HCT116 (cell line): Measurements from ENCODE around the gene ORC4. TPM values are rescaled to one million over a fixed set of nuclear protein-coding genes. Genes with fewer than 3 reads are reported as not detected.

Experiments used
- ATAC-seq: fragments of 200-7000 bp; cut with Tn5 transposase; 2 replicates; pipeline ENCODE4 v1.9.1; 2020; ENCODE audit warnings: mild to moderate bottlenecking, moderate library complexity
- BruUV-seq: library from RNA; stranded (reverse); fragments of 400-500 nt; replicated peaks from 2 replicates; lab custom pipeline; 2021; lab: Mats Ljungman, UMichigan
- CTCF ChIA-PET: fragments of 300-600 bp; sonication (Branson Sonifier 250); formaldehyde crosslinking; loops from one replicate; lab custom pipeline; 2021; ENCODE audit warnings: antibody characterized with exemption; lab: Charles Lee
- POLR2A ChIA-PET: fragments of 300-600, 350-600 bp; sonication (Branson Sonifier 250); formaldehyde crosslinking; loops from one replicate; lab custom pipeline; 2021; ENCODE audit warnings: antibody characterized with exemption; lab: Charles Lee
- RAD21 ChIA-PET, 2 experiments: fragments of 300-600 bp; sonication (Branson Sonifier 250); formaldehyde crosslinking; loops; one replicate each; lab custom pipeline; 2023; ENCODE audit warnings: low total read pairs in 2 of 2; ENCODE audit not compliant: uncharacterized antibody in 2 of 2, unreplicated experiment in 2 of 2, low non-redundant PET in 1 of 2; lab: Charles Lee
- DNase-seq: peaks from one replicate; pipeline ENCODE4 v3.0.0-alpha.2; 2010; ENCODE audit warnings: low read depth, low spot score
- H2AFZ ChIP-seq: fragments of 200-600 bp; shearing (Covaris generic), sonication (generic); 2 replicates; pipeline ENCODE4 v1.6.1; 2017; ENCODE audit warnings: low read depth, mixed run types, mixed read lengths, antibody characterized with exemption, low read length; ENCODE audit not compliant: poor library complexity, severe bottlenecking
- H3K27ac ChIP-seq: 2 replicates; pipeline ENCODE4 v1.5.1; 2012; ENCODE audit warnings: low read depth, low read length
- H3K27me3 ChIP-seq: fragments of 200-600 bp; sonication (generic); 2 replicates; pipeline ENCODE4 v1.6.1; 2016; ENCODE audit warnings: mixed run types, low read length, mixed read lengths; ENCODE audit not compliant: insufficient read depth
- H3K36me3 ChIP-seq, 2 experiments: fragments of 200-500 bp in 1 of 2; fragments of 200-600 bp in 1 of 2; sonication (Bioruptor generic) in 1 of 2; sonication (generic) in 1 of 2; 2 replicates each; pipeline versions ENCODE4 v1.5.1 to v1.6.1; 2014 to 2016; ENCODE audit warnings: low read length in 2 of 2, inconsistent platforms in 1 of 2, mixed read lengths in 1 of 2, mixed run types in 1 of 2; ENCODE audit not compliant: insufficient read depth in 2 of 2, control insufficient read depth in 1 of 2
- H3K4me1 ChIP-seq, 2 experiments: fragments of 200-600 bp in 1 of 2; sonication (generic) in 1 of 2; 2 replicates each; pipeline versions ENCODE4 v1.5.1 to v1.6.1; 2012 to 2017; ENCODE audit warnings: low read length in 2 of 2, inconsistent platforms in 1 of 2, mild to moderate bottlenecking in 1 of 2, mixed read lengths in 1 of 2, mixed run types in 1 of 2, moderate library complexity in 1 of 2; ENCODE audit not compliant: insufficient read depth in 2 of 2, control insufficient read depth in 1 of 2
- H3K4me2 ChIP-seq: fragments of 200-600 bp; sonication (generic); 2 replicates; pipeline ENCODE4 v1.6.1; 2017; ENCODE audit warnings: mixed run types, low read length, mixed read lengths
- H3K4me3 ChIP-seq, 2 experiments: fragments of 200-600 bp in 1 of 2; sonication (generic) in 1 of 2; replicated peaks in 1 of 2; 2 replicates each; pipeline ENCODE4 v1.5.1; 2011 to 2016; ENCODE audit warnings: low read length in 2 of 2, control low read depth in 1 of 2, low read depth in 1 of 2, mild to moderate bottlenecking in 1 of 2, mixed read lengths in 1 of 2, mixed run types in 1 of 2
- H3K79me2 ChIP-seq: fragments of 200-600 bp; sonication (generic); 2 replicates; pipeline ENCODE4 v1.6.1; 2017; ENCODE audit warnings: mild to moderate bottlenecking, mixed run types, low read length, moderate library complexity, mixed read lengths; ENCODE audit not compliant: insufficient read depth
- H3K9ac ChIP-seq: fragments of 200-600 bp; sonication (generic); 2 replicates; pipeline ENCODE4 v1.6.1; 2016; ENCODE audit warnings: low read length, mixed read lengths
- H3K9me2 ChIP-seq: fragments of 200-600 bp; sonication (generic), shearing (Covaris generic); 2 replicates; pipeline ENCODE4 v1.6.1; 2017; ENCODE audit warnings: mixed run types, mild to moderate bottlenecking, moderate library complexity; ENCODE audit not compliant: insufficient read depth
- H3K9me3 ChIP-seq, 2 experiments: fragments of 200-500 bp in 1 of 2; fragments of 200-600 bp in 1 of 2; sonication (Bioruptor generic) in 1 of 2; sonication (generic) in 1 of 2; 2 replicates each; pipeline ENCODE4 v1.6.1; 2014 to 2017; ENCODE audit warnings: low read length in 2 of 2, mixed read lengths in 2 of 2, inconsistent platforms in 1 of 2, low read depth in 1 of 2, mild to moderate bottlenecking in 1 of 2, mixed run types in 1 of 2, moderate library complexity in 1 of 2; ENCODE audit not compliant: control insufficient read depth in 1 of 2, insufficient read depth in 1 of 2
- H4K20me1 ChIP-seq: fragments of 200-600 bp; sonication (generic), shearing (Covaris generic); 2 replicates; pipeline ENCODE4 v1.6.1; 2017; ENCODE audit warnings: mixed run types, mild to moderate bottlenecking, moderate library complexity; ENCODE audit not compliant: insufficient read depth
- ATF3 ChIP-seq: IDR thresholded peaks from 2 replicates; pipeline ENCODE4 v1.6.1; 2012
- CBX3 ChIP-seq: IDR thresholded peaks from 2 replicates; pipeline ENCODE4 v1.6.1; 2012; ENCODE audit warnings: low read depth
- EGR1 ChIP-seq: IDR thresholded peaks from 2 replicates; pipeline ENCODE4 v1.6.1; 2012; ENCODE audit warnings: low read depth
- EZH2 ChIP-seq: fragments of 200-600 bp; sonication (generic); IDR thresholded peaks from 2 replicates; pipeline ENCODE4 v1.6.1; 2017; ENCODE audit warnings: antibody characterized with exemption, mixed run types
- EZH2phosphoT487 ChIP-seq: fragments of 200-600 bp; IDR thresholded peaks from 2 replicates; pipeline ENCODE4 v1.6.1; 2018; ENCODE audit warnings: antibody characterized with exemption, borderline replicate concordance
- JUND ChIP-seq: IDR thresholded peaks from 2 replicates; pipeline ENCODE4 v1.6.1; 2012
- RAD21 ChIP-seq: IDR thresholded peaks from 2 replicates; pipeline ENCODE4 v1.6.1; 2012; ENCODE audit warnings: low read depth, mild to moderate bottlenecking
- SP1 ChIP-seq: IDR thresholded peaks from 2 replicates; pipeline ENCODE4 v1.6.1; 2012; ENCODE audit warnings: low read depth
- SRF ChIP-seq: IDR thresholded peaks from 2 replicates; pipeline ENCODE4 v1.6.1; 2012; ENCODE audit warnings: low read depth
- TCF7L2 ChIP-seq: IDR thresholded peaks from 2 replicates; pipeline ENCODE4 v1.7.0; 2011; ENCODE audit warnings: borderline replicate concordance, inconsistent platforms; ENCODE audit not compliant: insufficient read depth, insufficient read length; ENCODE audit errors: extremely low read depth
- YY1 ChIP-seq: IDR thresholded peaks from 2 replicates; pipeline ENCODE4 v1.6.1; 2011; ENCODE audit warnings: low read length, low read depth, moderate library complexity, mild to moderate bottlenecking; ENCODE audit not compliant: insufficient replicate concordance; ENCODE audit errors: extremely low read depth
- ZFX ChIP-seq: fragments of 450-650 bp; IDR thresholded peaks from 2 replicates; pipeline ENCODE4 v1.6.1; 2017
- ZNF274 ChIP-seq: fragments of 200-500 bp; sonication (Bioruptor generic); IDR thresholded peaks from 2 replicates; pipeline ENCODE4 v1.6.1; 2014; ENCODE audit warnings: mild to moderate bottlenecking, low read depth, low read length, inconsistent platforms
- intact Hi-C: fragments of 100-400 bp; cut with micrococcal nuclease; formaldehyde crosslinking; loops from 2 replicates; pipeline ENCODE4 v1.10.0; 2022
- total RNA-seq: library from RNA; stranded (reverse); gene quantifications from one replicate; pipeline ENCODE4 v1.2.1, GENCODE V29; 2021; ENCODE audit not compliant: unreplicated experiment
- TF ChIP-seq, protein P1 (sequence below), 3 experiments: fragments of 200-600 bp in 1 of 3; sonication (generic) in 1 of 3; IDR thresholded peaks in 2 of 3; conservative IDR thresholded peaks in 1 of 3; 2 replicates each; pipeline ENCODE4 v1.5.1; 2012 to 2017; ENCODE audit warnings: low read depth in 2 of 3, low read length in 2 of 3, antibody characterized with exemption in 1 of 3, borderline replicate concordance in 1 of 3, control low read depth in 1 of 3, mild to moderate bottlenecking in 1 of 3, mixed read lengths in 1 of 3, mixed run types in 1 of 3, moderate library complexity in 1 of 3; ENCODE audit not compliant: insufficient read depth in 1 of 3
- TF ChIP-seq, protein P2 (sequence below): IDR thresholded peaks from 2 replicates; pipeline ENCODE4 v1.6.1; 2012; ENCODE audit warnings: low read depth
- TF ChIP-seq, protein P3 (sequence below): IDR thresholded peaks from 2 replicates; pipeline ENCODE4 v1.6.1; 2012

Gene ORC4
- total RNA-seq, 1 experiment from 2014 or later = 51.0 TPM

DNA sequence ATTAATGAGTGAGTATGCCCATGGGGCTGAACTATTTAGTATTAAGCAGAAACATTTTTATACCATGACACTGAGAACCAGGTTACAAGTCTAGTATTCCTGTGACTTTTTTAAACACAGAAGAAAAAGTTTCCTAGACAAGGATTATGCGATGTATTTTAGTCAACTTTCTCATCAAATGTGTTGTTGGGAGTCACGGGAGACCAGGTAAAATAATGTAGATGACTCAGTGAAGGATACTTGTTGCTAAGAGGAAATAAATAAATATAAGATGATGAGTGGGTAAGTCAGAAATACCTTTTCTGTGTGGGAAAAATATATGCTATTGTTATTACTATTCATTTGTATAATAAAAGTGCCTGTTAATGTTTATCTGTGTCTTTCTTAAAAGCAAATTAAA lies 23.8 kb upstream of the ORC4 start:
- Histone ChIP-seq H3K9ac (no peak overlapping the region), H3K36me3 (no peaks in the 10 kb centered on the region), H3K9me2 (no peaks in the 10 kb centered on the region), H4K20me1 (0 out of 2 replicates have a peak, but pooled peaks cover 3% of the 10 kb centered on the region), H3K79me2 (no peaks in the 10 kb centered on the region), H3K27me3 (no peaks in the 10 kb centered on the region), H3K4me3 (no peak overlapping the region), H3K4me2 (no peak overlapping the region), H3K4me1 (no peaks in the 10 kb centered on the region), H3K9me3 (no peaks in the 10 kb centered on the region), H3K27ac (no peak overlapping the region), H2AFZ (no peak overlapping the region)
- RAD21 ChIA-PET = no interaction called here
- ATAC-seq = no peak
- POLR2A ChIA-PET = no interaction called here
- BruUV-seq = no TSS peak
- intact Hi-C loops = no loop called here
- CTCF ChIA-PET = no interaction called here
- DNase-seq = no peak
- TF ChIP-seq YY1 (no peak), JUND (no peak), SRF (no peak), SP1 (no peak), ZFX (no peak), EGR1 (no peak), TCF7L2 (no peak), EZH2phosphoT487 (no peak), ATF3 (no peak), RAD21 (no peak), CBX3 (no peak), EZH2 (no peak), ZNF274 (no peak)
- TF ChIP-seq, protein P1, sequence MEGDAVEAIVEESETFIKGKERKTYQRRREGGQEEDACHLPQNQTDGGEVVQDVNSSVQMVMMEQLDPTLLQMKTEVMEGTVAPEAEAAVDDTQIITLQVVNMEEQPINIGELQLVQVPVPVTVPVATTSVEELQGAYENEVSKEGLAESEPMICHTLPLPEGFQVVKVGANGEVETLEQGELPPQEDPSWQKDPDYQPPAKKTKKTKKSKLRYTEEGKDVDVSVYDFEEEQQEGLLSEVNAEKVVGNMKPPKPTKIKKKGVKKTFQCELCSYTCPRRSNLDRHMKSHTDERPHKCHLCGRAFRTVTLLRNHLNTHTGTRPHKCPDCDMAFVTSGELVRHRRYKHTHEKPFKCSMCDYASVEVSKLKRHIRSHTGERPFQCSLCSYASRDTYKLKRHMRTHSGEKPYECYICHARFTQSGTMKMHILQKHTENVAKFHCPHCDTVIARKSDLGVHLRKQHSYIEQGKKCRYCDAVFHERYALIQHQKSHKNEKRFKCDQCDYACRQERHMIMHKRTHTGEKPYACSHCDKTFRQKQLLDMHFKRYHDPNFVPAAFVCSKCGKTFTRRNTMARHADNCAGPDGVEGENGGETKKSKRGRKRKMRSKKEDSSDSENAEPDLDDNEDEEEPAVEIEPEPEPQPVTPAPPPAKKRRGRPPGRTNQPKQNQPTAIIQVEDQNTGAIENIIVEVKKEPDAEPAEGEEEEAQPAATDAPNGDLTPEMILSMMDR (IDR thresholded peaks at IDR 0.05 in 2 of 3, conservative IDR thresholded peaks at IDR 0.05 in 1 of 3; ENCODE audit: borderline replicate concordance in 1 of 3, insufficient read depth in 1 of 3, low read depth in 2 of 3, low read length in 2 of 3) = no peak
- TF ChIP-seq, protein P2, sequence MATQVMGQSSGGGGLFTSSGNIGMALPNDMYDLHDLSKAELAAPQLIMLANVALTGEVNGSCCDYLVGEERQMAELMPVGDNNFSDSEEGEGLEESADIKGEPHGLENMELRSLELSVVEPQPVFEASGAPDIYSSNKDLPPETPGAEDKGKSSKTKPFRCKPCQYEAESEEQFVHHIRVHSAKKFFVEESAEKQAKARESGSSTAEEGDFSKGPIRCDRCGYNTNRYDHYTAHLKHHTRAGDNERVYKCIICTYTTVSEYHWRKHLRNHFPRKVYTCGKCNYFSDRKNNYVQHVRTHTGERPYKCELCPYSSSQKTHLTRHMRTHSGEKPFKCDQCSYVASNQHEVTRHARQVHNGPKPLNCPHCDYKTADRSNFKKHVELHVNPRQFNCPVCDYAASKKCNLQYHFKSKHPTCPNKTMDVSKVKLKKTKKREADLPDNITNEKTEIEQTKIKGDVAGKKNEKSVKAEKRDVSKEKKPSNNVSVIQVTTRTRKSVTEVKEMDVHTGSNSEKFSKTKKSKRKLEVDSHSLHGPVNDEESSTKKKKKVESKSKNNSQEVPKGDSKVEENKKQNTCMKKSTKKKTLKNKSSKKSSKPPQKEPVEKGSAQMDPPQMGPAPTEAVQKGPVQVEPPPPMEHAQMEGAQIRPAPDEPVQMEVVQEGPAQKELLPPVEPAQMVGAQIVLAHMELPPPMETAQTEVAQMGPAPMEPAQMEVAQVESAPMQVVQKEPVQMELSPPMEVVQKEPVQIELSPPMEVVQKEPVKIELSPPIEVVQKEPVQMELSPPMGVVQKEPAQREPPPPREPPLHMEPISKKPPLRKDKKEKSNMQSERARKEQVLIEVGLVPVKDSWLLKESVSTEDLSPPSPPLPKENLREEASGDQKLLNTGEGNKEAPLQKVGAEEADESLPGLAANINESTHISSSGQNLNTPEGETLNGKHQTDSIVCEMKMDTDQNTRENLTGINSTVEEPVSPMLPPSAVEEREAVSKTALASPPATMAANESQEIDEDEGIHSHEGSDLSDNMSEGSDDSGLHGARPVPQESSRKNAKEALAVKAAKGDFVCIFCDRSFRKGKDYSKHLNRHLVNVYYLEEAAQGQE = no peak
- TF ChIP-seq, protein P3, sequence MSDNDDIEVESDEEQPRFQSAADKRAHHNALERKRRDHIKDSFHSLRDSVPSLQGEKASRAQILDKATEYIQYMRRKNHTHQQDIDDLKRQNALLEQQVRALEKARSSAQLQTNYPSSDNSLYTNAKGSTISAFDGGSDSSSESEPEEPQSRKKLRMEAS = no peak
